Measurements from ENCODE around the gene E2F7. TPM values are rescaled to one million over a fixed set of nuclear protein-coding genes. Genes with fewer than 3 reads are reported as not detected.

Gene E2F7
- total RNA-seq, 1 donor from 2014 or later: 0.27 TPM

- Histone ChIP-seq H3K4me3 (no peak overlapping the region), H3K27ac (replicated peaks) (no peak overlapping the region), H3K36me3 (no peaks in the 10 kb centered on the region), H3K27me3 (ENCODE audit: low read depth) (no peaks in the 10 kb centered on the region), H3K4me1 (no peaks in the 10 kb centered on the region), H3K9me3 (replicated peaks) (peaks cover 37% of the 10 kb centered on the region)
- no peak for TF ChIP-seq CTCF (IDR thresholded peaks at IDR 0.05; ENCODE audit: borderline replicate concordance)
- intact Hi-C loops (cut with micrococcal nuclease): no loop called here
- no peak for DNase-seq
Observed at GRCh38 chr12:76980196-76980595, 85.2 kb downstream of the E2F7 start.

DNA sequence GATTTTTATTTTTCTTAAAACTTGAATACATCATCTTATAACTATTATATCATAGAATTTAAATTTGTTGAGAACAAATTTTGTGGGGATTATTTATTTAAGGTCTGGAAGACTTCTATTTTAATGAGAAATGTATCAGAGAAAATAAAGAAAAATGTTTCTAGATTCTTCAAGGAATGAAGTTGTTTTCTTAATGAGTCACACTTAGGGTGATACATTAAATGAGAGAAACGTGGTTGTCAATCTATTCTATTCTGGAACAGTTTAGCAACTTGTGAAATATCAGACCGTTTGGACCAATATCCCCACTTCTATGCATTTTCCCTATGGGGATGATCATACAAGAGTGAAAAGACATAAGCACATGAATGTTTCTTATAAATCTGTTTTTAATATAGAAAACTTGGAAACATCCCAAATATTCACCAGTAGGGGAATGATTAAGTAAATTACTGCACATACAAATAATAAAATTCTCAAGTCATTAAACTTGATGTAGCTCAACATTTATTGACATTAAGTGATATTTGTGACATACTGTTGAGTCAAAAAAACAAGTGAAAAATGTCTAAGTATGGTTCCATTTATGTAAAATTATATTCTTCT, 88.5 kb downstream of the E2F7 start:
- DNase-seq: no peak
- H3K4me3 ChIP-seq: no peak overlapping the region
- no peak for TF ChIP-seq CTCF (IDR thresholded peaks at IDR 0.05; ENCODE audit: borderline replicate concordance)

More for the DNA sequence above, 88.5 kb downstream of the E2F7 start:
- H3K27me3 ChIP-seq (ENCODE audit: low read depth): no peaks in the 10 kb centered on the region
- H3K36me3 ChIP-seq: no peaks in the 10 kb centered on the region
- H3K9me3 ChIP-seq (replicated peaks): peaks cover 8% of the 10 kb centered on the region
- intact Hi-C loops (cut with micrococcal nuclease): no loop called here
- H3K27ac ChIP-seq (replicated peaks): no peak overlapping the region
- H3K4me1 ChIP-seq: no peaks in the 10 kb centered on the region

Other genes starting within 250 kb of the E2F7 start
- 22.8 TPM for gene CSRP2, start 186.6 kb downstream of the E2F7 start, total RNA-seq